ENCODE data around the gene DLGAP3. TPM values are rescaled to one million over a fixed set of nuclear protein-coding genes. Genes with fewer than 3 reads are reported as not detected.

DLGAP3 gene
- total RNA-seq, 1 experiment from 2014 or later, result 0.27 TPM

GRCh38 chr1:34868230-34869049 is 61.0 kb downstream of the DLGAP3 start:
- BruUV-seq (replicated peaks), result no TSS peak
- intact Hi-C loops (cut with micrococcal nuclease), result no loop called here
- H4K20me1 ChIP-seq (ENCODE audit: insufficient read depth), result no peaks in the 10 kb centered on the region
- TF ChIP-seq, protein P1, sequence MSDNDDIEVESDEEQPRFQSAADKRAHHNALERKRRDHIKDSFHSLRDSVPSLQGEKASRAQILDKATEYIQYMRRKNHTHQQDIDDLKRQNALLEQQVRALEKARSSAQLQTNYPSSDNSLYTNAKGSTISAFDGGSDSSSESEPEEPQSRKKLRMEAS (IDR thresholded peaks at IDR 0.05), result no peak
- TF ChIP-seq ATF3 (IDR thresholded peaks at IDR 0.05), result no peak
- TF ChIP-seq YY1 (IDR thresholded peaks at IDR 0.05; ENCODE audit: extremely low read depth, insufficient replicate concordance, low read depth, low read length), result no peak
- TF ChIP-seq ZBTB33 (IDR thresholded peaks at IDR 0.05; ENCODE audit: extremely low read depth, insufficient replicate concordance, low read length), result no peak
- no peak for TF ChIP-seq REST (IDR thresholded peaks at IDR 0.05; ENCODE audit: low read depth)
- no peak for TF ChIP-seq FOSL1 (IDR thresholded peaks at IDR 0.05; ENCODE audit: low read depth)
- TF ChIP-seq CEBPB (IDR thresholded peaks at IDR 0.05; ENCODE audit: low read depth), result no peak
- no peak for TF ChIP-seq JUND (IDR thresholded peaks at IDR 0.05)
- TF ChIP-seq ELF1 (IDR thresholded peaks at IDR 0.05; ENCODE audit: borderline replicate concordance, low read depth), result no peak
- TF ChIP-seq EGR1 (IDR thresholded peaks at IDR 0.05; ENCODE audit: low read depth), result no peak
- DNase-seq (ENCODE audit: low read depth, low spot score), result no peak
- H3K4me3 ChIP-seq (replicated peaks in 1 of 2; ENCODE audit: low read depth in 1 of 2, low read length in 2 of 2), result no peak overlapping the region
- CTCF ChIA-PET, result interaction anchor here (0.7 to 2.6 kb wide), 3 partner anchors 9 to 25 kb away, joined by 3 to 19 read pairs (median 3); partner anchors contain the start of gene SMIM12
- no peak for ATAC-seq
- RAD21 ChIA-PET (ENCODE audit: low non-redundant PET in 1 of 2, low total read pairs in 2 of 2, uncharacterized antibody in 2 of 2, unreplicated experiment in 2 of 2), result no interaction called here
- H3K4me2 ChIP-seq (ENCODE audit: low read length), result no peak overlapping the region
- H3K27me3 ChIP-seq (ENCODE audit: insufficient read depth, low read length), result peaks cover 24% of the 10 kb centered on the region
- H3K27ac ChIP-seq (ENCODE audit: low read depth, low read length), result no peak overlapping the region
- H3K9ac ChIP-seq (ENCODE audit: low read length), result no peak overlapping the region
- H3K4me1 ChIP-seq (ENCODE audit: control insufficient read depth in 1 of 2, insufficient read depth in 2 of 2, low read length in 2 of 2), result peaks cover 0 to 8% of the 10 kb centered on the region in 2 experiments; a peak in 2 of 4 replicates
- H3K79me2 ChIP-seq (ENCODE audit: insufficient read depth, low read length), result no peaks in the 10 kb centered on the region
- no peaks in the 10 kb centered on the region for H3K9me3 ChIP-seq (ENCODE audit: control insufficient read depth in 1 of 2, insufficient read depth in 1 of 2, low read depth in 1 of 2, low read length in 2 of 2)
- POLR2A ChIA-PET, result no interaction called here
- no peaks in the 10 kb centered on the region for H3K9me2 ChIP-seq (ENCODE audit: insufficient read depth)
- no peak overlapping the region for H2AFZ ChIP-seq (ENCODE audit: low read depth, low read length, poor library complexity, severe bottlenecking)
- no peaks in the 10 kb centered on the region for H3K36me3 ChIP-seq (ENCODE audit: control insufficient read depth in 1 of 2, insufficient read depth in 2 of 2, low read length in 2 of 2)

Data from HCT116 (cell line).